Epithelial cell of proximal tubule (primary cell): Measurements from ENCODE around the gene SYNGR3. TPM values are rescaled to one million over a fixed set of nuclear protein-coding genes. Genes with fewer than 3 reads are reported as not detected.

Experiments used
- DNase-seq: peaks from one replicate; pipeline ENCODE4 v3.0.0-alpha.2; 2011; ENCODE audit warnings: low read depth
- H3K4me3 ChIP-seq: 2 replicates; pipeline ENCODE4 v1.5.1; 2011; ENCODE audit warnings: low read depth, mild to moderate bottlenecking, low read length
- total RNA-seq: library from RNA; depleted of rRNA; stranded (reverse); fragments of >200 nt; gene quantifications from 2 replicates; pipeline ENCODE4 v1.2.3, GENCODE V29; 2015
- TF ChIP-seq, protein P1 (sequence below): conservative IDR thresholded peaks from 2 replicates; pipeline ENCODE4 v1.5.1; 2012; ENCODE audit warnings: low read depth, mild to moderate bottlenecking, low read length

The SYNGR3 gene
- total RNA-seq, 1 donor from 2014 or later = 22.0 TPM

DNA sequence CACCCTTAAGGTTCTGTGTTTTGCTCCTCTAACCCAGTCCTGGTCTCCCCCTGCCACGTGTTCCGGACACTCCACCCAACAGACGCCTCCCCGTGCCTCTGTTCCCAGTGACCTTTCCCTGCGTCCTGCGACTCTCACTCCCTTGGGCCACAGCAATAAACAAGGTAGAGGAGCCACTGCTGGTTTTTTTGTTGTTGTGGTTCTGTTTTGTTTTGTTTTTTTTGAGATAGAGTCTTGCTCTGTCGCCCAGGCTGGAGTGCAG, 26.1 kb downstream of the SYNGR3 start:
- TF ChIP-seq, protein P1, sequence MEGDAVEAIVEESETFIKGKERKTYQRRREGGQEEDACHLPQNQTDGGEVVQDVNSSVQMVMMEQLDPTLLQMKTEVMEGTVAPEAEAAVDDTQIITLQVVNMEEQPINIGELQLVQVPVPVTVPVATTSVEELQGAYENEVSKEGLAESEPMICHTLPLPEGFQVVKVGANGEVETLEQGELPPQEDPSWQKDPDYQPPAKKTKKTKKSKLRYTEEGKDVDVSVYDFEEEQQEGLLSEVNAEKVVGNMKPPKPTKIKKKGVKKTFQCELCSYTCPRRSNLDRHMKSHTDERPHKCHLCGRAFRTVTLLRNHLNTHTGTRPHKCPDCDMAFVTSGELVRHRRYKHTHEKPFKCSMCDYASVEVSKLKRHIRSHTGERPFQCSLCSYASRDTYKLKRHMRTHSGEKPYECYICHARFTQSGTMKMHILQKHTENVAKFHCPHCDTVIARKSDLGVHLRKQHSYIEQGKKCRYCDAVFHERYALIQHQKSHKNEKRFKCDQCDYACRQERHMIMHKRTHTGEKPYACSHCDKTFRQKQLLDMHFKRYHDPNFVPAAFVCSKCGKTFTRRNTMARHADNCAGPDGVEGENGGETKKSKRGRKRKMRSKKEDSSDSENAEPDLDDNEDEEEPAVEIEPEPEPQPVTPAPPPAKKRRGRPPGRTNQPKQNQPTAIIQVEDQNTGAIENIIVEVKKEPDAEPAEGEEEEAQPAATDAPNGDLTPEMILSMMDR = no peak
- H3K4me3 ChIP-seq = no peak overlapping the region
- DNase-seq = no peak

DNA sequence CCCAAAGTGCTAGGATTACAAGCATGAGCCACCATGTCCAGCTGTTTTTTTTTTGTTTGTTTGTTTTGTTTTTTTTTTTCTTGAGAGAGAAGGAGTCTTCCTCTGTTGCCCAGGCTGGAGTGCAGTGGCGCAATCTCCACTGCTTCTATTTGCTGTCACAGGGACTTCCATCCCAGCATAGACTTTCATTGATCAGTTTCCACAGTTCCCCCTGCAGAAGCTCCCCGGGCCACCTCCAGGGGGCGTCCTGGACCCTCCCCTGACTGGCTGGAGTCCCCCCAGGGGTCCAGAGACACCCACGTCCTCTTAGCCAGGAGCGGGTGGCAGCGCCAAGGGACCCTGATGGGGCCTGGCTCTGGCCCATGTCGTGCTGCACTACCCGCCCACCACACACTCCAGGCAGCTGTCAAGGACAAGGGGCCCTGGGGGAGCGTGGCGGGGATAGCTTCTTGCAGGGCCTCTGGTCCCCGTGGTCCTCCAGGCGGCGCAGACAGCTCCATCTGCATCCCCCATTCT, 26.7 kb downstream of the SYNGR3 start:
- no peak overlapping the region for H3K4me3 ChIP-seq
- no peak for DNase-seq
- TF ChIP-seq, protein P1 = peak; percentile 52

DNA sequence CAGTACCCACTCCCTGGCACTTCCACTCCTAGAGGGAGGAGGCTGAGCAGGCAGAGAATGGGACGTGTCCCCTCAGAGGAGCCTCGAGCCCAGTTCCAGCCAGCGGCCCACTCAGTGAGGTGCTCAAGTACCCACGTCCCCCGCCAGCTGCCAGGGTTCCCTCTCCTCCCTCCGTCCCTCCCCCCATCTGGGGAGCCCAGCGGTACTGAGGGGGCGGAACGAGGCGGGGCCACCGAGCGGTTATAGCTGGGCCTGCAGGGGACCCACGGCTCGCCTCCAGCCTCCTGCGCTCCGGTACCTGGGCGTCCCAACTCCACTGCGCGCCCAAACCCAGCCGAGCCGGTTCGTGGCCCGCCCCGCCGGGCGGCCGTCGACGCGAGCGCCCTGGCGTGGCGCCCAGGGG, 29.7 kb downstream of the SYNGR3 start, which contains the start of gene NPW:
TSS of gene NPW (plus strand) at position 268 of the 403 bp plus-strand sequence.
- TF ChIP-seq, protein P1 = no peak
- H3K4me3 ChIP-seq = no peak within 1 kb of the TSS
- no peak for DNase-seq

DNA sequence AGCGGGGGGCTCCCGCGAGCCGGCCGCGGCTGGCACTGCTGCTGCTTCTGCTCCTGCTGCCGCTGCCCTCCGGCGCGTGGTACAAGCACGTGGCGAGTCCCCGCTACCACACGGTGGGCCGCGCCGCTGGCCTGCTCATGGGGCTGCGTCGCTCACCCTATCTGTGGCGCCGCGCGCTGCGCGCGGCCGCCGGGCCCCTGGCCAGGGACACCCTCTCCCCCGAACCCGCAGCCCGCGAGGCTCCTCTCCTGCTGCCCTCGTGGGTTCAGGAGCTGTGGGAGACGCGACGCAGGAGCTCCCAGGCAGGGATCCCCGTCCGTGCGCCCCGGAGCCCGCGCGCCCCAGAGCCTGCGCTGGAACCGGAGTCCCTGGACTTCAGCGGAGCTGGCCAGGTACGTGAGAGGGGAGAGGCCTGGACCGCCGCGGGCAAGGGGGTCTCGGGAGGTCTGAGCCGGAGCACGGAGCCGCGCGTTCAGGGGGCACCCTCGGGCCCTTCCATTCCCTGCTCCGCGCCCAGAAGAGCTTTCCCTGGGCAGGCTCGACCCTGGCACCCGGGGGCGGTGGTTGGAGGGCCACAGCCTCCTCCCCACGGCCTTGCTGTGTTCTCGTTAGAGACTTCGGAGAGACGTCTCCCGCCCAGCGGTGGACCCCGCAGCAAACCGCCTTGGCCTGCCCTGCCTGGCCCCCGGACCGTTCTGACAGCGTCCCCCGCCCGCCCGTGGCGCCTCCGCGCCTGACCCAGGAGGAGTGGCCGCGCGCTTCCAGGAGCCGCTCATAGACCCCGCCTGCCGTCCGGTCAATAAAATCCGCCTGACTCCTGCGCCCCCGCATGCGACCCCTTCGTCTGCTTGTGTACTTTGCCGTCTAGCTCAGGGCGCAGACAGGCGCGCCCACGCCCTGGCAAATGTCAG, 30.4 kb downstream of the SYNGR3 start:
- no peak overlapping the region for H3K4me3 ChIP-seq
- TF ChIP-seq, protein P1 = no peak
- DNase-seq = no peak

DNA sequence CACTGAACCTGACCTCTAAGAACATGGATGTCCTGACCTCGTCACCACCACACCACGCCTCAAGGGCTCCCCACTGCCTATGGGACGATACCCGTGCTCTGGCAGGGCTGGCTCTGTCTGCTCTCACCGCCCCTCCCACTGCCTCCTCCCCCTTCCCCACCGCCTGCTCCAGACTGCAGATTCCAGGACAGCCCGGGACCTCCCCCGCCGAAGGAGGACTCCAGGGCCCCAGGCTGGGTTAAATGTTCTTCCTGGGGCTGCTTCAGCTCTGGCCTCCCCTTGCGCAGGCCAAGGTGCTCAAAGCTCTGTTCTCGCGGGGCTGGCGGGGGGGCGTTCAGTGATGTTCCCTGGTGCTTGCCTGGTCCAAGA, 32.9 kb downstream of the SYNGR3 start:
- no peak for DNase-seq
- H3K4me3 ChIP-seq = peak overlapping the region; percentile 50
- TF ChIP-seq, protein P1 = no peak

DNA sequence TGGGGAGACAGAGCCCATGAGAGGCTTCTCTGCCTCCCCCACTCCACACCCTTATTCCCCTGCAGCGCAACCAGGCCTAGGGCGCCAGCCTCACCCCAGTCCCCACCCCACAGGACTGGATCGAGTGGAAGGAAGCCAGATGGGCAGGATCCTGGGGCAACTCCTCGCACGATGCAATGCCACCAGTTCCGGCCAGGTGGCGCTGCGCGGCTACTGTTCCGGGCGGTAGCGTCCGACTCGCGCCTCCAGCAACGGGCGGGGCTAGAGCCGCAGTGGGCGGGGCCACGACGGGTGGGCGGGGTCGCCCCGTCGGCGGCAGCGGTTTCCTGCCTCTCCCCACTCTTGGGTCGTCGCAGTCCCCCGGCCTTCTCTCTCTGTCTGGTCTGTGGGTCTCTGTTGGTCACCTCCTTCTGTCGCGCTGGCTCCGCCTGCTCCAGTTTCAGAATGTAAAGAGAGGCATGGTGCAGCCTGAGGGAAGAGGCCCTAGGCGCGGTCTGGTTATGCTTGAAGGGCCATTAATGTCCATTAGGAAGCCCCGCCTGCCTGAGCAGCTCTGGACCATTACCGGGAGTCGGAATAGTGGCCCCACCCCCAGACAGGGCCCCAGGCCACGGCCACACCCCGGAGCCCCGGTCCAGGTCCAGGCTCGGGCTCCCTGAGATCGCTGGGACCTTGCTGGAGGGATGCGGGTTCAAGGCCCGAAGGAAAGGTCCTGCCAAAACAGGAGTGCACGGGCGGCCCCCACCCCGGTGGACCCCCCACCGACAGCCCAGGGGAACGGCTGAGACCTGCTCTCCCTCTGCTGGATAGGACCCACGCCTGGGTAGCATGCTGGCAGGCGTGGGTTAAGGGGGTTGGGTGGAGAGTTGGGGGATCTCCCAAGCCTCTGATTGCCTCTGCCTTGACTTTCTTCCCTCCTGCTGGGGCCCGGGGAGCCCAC, 33.6 kb downstream of the SYNGR3 start:
- peak overlapping the region; percentile 50 for H3K4me3 ChIP-seq
- DNase-seq = no peak
- TF ChIP-seq, protein P1 = peak; percentile 82
